ENCODE results near the gene CRTC3.
"Not testable (repeated sequence)": the region's sequence is repeated elsewhere in the genome, so short reads cannot be mapped to it uniquely, and the experiment has no call there.

Gene CRTC3

GRCh38 chr15:90654233-90655136 is 124.8 kb downstream of the CRTC3 start:
- no peaks in the 10 kb centered on the region for H3K27me3 ChIP-seq (ENCODE audit: insufficient read depth, low read length, poor library complexity, severe bottlenecking)
- H3F3A ChIP-seq (ENCODE audit: low read depth), result peaks cover 3% of the 10 kb centered on the region; the same call in 1 of the 2 replicates
- no peaks in the 10 kb centered on the region for H4K20me1 ChIP-seq (ENCODE audit: insufficient read depth, low read length, poor library complexity, severe bottlenecking)
- H3K9me2 ChIP-seq (replicated peaks; ENCODE audit: low read depth, low read length), result no peaks in the 10 kb centered on the region
- peak overlapping the region; percentile 48 for H3K4me3 ChIP-seq (ENCODE audit: low read length, poor library complexity, severe bottlenecking)
- peaks cover 8% of the 10 kb centered on the region for H3K79me2 ChIP-seq (ENCODE audit: insufficient read depth, low read length)
- H3K9ac ChIP-seq (ENCODE audit: low read depth, low read length, poor library complexity, severe bottlenecking), result peak overlapping the region; percentile 98
- H3K36me3 ChIP-seq (ENCODE audit: insufficient read depth, low read length), result no peaks in the 10 kb centered on the region
- no peak overlapping the region for H2AFZ ChIP-seq (ENCODE audit: low read length)
- no peaks in the 10 kb centered on the region for H3K9me3 ChIP-seq (ENCODE audit: insufficient read depth, low read depth, low read length)
- H3K4me2 ChIP-seq (ENCODE audit: low read depth, low read length, poor library complexity, severe bottlenecking), result peak overlapping the region; percentile 73
- no peak for TF ChIP-seq CTCF (conservative IDR thresholded peaks at IDR 0.05; ENCODE audit: low read length)
- H3K4me1 ChIP-seq (ENCODE audit: insufficient read depth, low read length, poor library complexity, severe bottlenecking), result peaks cover 68% of the 10 kb centered on the region

- H3K36me3 ChIP-seq (ENCODE audit: insufficient read depth, low read length); H2AFZ ChIP-seq (ENCODE audit: low read length); H3K9me3 ChIP-seq (ENCODE audit: insufficient read depth, low read depth, low read length); H3K27me3 ChIP-seq (ENCODE audit: insufficient read depth, low read length, poor library complexity, severe bottlenecking); H3K9me2 ChIP-seq (replicated peaks; ENCODE audit: low read depth, low read length); H4K20me1 ChIP-seq (ENCODE audit: insufficient read depth, low read length, poor library complexity, severe bottlenecking): not testable (repeated sequence)
- peak overlapping the region; percentile 76 for H3K4me3 ChIP-seq (ENCODE audit: low read length, poor library complexity, severe bottlenecking)
- peak overlapping the region; percentile 88 for H3K4me2 ChIP-seq (ENCODE audit: low read depth, low read length, poor library complexity, severe bottlenecking)
- peaks cover 77% of the 10 kb centered on the region for H3K4me1 ChIP-seq (ENCODE audit: insufficient read depth, low read length, poor library complexity, severe bottlenecking)
- H3K9ac ChIP-seq (ENCODE audit: low read depth, low read length, poor library complexity, severe bottlenecking), result peak overlapping the region; percentile 98
- H3F3A ChIP-seq (ENCODE audit: low read depth), result peaks cover 10% of the 10 kb centered on the region; the same call in 1 of the 2 replicates
- peaks cover 20% of the 10 kb centered on the region for H3K79me2 ChIP-seq (ENCODE audit: insufficient read depth, low read length)
These were observed 127.9 kb downstream of the CRTC3 start for GRCh38 chr15:90657520-90658172.

GRCh38 chr15:90659481-90659880 is 129.8 kb downstream of the CRTC3 start:
- Histone ChIP-seq H4K20me1 (ENCODE audit: insufficient read depth, low read length, poor library complexity, severe bottlenecking) (no peaks in the 10 kb centered on the region), H3K9me2 (replicated peaks; ENCODE audit: low read depth, low read length) (no peaks in the 10 kb centered on the region), H3K79me2 (ENCODE audit: insufficient read depth, low read length) (peaks cover 38% of the 10 kb centered on the region), H3K4me3 (ENCODE audit: low read length, poor library complexity, severe bottlenecking) (peak overlapping the region; percentile 80), H3K36me3 (ENCODE audit: insufficient read depth, low read length) (no peaks in the 10 kb centered on the region), H2AFZ (ENCODE audit: low read length) (no peak overlapping the region), H3K27me3 (ENCODE audit: insufficient read depth, low read length, poor library complexity, severe bottlenecking) (no peaks in the 10 kb centered on the region), H3K9ac (ENCODE audit: low read depth, low read length, poor library complexity, severe bottlenecking) (peak overlapping the region; percentile 98), H3K9me3 (ENCODE audit: insufficient read depth, low read depth, low read length) (no peaks in the 10 kb centered on the region), H3K4me2 (ENCODE audit: low read depth, low read length, poor library complexity, severe bottlenecking) (peak overlapping the region; percentile 88), H3F3A (ENCODE audit: low read depth) (peaks cover 10% of the 10 kb centered on the region; the same call in 1 of the 2 replicates), H3K4me1 (ENCODE audit: insufficient read depth, low read length, poor library complexity, severe bottlenecking) (peaks cover 81% of the 10 kb centered on the region)
- TF ChIP-seq CTCF (conservative IDR thresholded peaks at IDR 0.05; ENCODE audit: low read length) (no peak), EZH2phosphoT487 (IDR thresholded peaks at IDR 0.05; ENCODE audit: borderline replicate concordance) (no peak)
